GM12878 (cell line): ENCODE results near the gene AMPD3.

Experiments
- BACH1 ChIP-seq: fragments of 450-650 bp; IDR thresholded peaks from 2 replicates; pipeline ENCODE4 v1.6.1; 2017; ENCODE audit warnings: mild to moderate bottlenecking, borderline replicate concordance
- BCL11A ChIP-seq: IDR thresholded peaks from 2 replicates; pipeline ENCODE4 v1.6.1; 2011; ENCODE audit warnings: low read depth, low read length
- CTCF ChIP-seq, 3 experiments: IDR thresholded peaks in 2 of 3; conservative IDR thresholded peaks in 1 of 3; 2 replicates each; pipeline ENCODE4 v1.5.1; 2011; ENCODE audit warnings: low read depth in 3 of 3, low read length in 3 of 3, mild to moderate bottlenecking in 3 of 3, control low read depth in 2 of 3, moderate library complexity in 2 of 3, inconsistent platforms in 1 of 3, mixed read lengths in 1 of 3; ENCODE audit not compliant: control insufficient read depth in 2 of 3, insufficient read depth in 1 of 3; ENCODE audit errors: extremely low read depth in 1 of 3
- JUND ChIP-seq: IDR thresholded peaks from 2 replicates; pipeline ENCODE4 v1.6.1; 2012; ENCODE audit warnings: low read depth, mild to moderate bottlenecking, low read length, improper control_type of control experiment, moderate library complexity
- POLR2AphosphoS5 ChIP-seq: IDR thresholded peaks from 2 replicates; pipeline ENCODE4 v1.6.1; 2011; ENCODE audit warnings: mild to moderate bottlenecking, low read length, inconsistent platforms
- POU2F2 ChIP-seq: IDR thresholded peaks from 3 replicates; pipeline ENCODE4 v1.6.1; 2011; ENCODE audit warnings: low read depth, mild to moderate bottlenecking, low read length, borderline replicate concordance
- RELA ChIP-seq: fragments of 450-650 bp; IDR thresholded peaks from 2 replicates; pipeline ENCODE4 v1.8.0; 2014; ENCODE audit warnings: borderline replicate concordance; ENCODE audit not compliant: partially characterized antibody
- SP1 ChIP-seq: IDR thresholded peaks from one replicate; pipeline ENCODE4 v1.6.1; 2011; ENCODE audit warnings: low read depth, low read length

- no peak for TF ChIP-seq CTCF (IDR thresholded peaks at IDR 0.05 in 2 of 3, conservative IDR thresholded peaks at IDR 0.05 in 1 of 3; ENCODE audit: control insufficient read depth in 2 of 3, extremely low read depth in 1 of 3, insufficient read depth in 1 of 3, low read depth in 3 of 3, low read length in 3 of 3)
- TF ChIP-seq POLR2AphosphoS5 = no peak
- TF ChIP-seq JUND = no peak
- TF ChIP-seq POU2F2 = no peak
- TF ChIP-seq BCL11A = no peak
- TF ChIP-seq RELA = no peak
- TF ChIP-seq SP1 = no peak
- no peak for TF ChIP-seq BACH1
Observed at GRCh38 chr11:10511181-10511621, 56.1 kb downstream of the AMPD3 start.
